Mammary epithelial cell (primary cell): Measurements from ENCODE around the gene HERC3.

Experiments
- CTCF ChIP-seq, 2 donors: IDR thresholded peaks in 1 of 2; conservative IDR thresholded peaks in 1 of 2; 2 replicates each; pipeline ENCODE4 v1.5.1; 2011 to 2012; ENCODE audit warnings: inconsistent platforms in 2 of 2, low read length in 2 of 2, mild to moderate bottlenecking in 2 of 2, control low read depth in 1 of 2, low read depth in 1 of 2; ENCODE audit not compliant: insufficient read depth in 1 of 2; ENCODE audit errors: extremely low read depth in 1 of 2
- EZH2 ChIP-seq: IDR thresholded peaks from 2 replicates; pipeline ENCODE4 v1.6.1; 2012; ENCODE audit warnings: low read length, inconsistent platforms, borderline replicate concordance

DNA sequence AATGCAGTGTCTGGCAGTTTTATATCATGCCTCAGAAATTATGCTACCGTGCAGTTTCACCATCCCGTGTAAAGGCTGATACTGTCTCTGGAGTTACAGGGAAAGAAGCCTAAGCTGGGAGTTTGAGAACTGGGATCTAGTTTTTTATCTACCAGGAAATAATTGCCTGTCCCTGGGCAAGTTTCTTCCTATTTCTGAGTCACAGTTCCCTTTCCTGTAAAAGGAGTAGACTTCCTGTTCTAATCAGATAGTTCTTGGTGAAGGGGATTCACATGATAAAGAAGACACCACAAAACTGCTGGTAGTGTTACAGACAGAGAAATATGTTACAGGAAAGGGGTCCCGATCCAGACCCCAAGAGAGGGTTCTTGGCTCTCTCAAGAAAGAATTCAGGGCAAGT, 17.1 kb downstream of the HERC3 start:
- TF ChIP-seq CTCF (conservative IDR thresholded peaks at IDR 0.05 in 1 of 2, IDR thresholded peaks at IDR 0.05 in 1 of 2; ENCODE audit: extremely low read depth in 1 of 2, insufficient read depth in 1 of 2, low read depth in 1 of 2, low read length in 2 of 2) (no peak), EZH2 (no peak)
